Right hindlimb (tissue), 1 donor: Measurements from ENCODE around the gene LAMTOR5.

Source experiments
- DNase-seq: peaks from one replicate; pipeline ENCODE4 v3.0.0-alpha.2; 2018

LAMTOR5 gene

GRCh38 chr1:110385369-110385768 is 22.1 kb downstream of the LAMTOR5 start:
- DNase-seq: no peak

GRCh38 chr1:110384581-110385321 is 22.7 kb downstream of the LAMTOR5 start:
- DNase-seq: no peak

- no peak for DNase-seq
Measured at GRCh38 chr1:110383251-110383990, 24.1 kb downstream of the LAMTOR5 start.

- DNase-seq: no peak
Measured at GRCh38 chr1:110380672-110381283, 26.7 kb downstream of the LAMTOR5 start.

GRCh38 chr1:110375490-110375889 is 32.0 kb downstream of the LAMTOR5 start:
- no peak for DNase-seq

GRCh38 chr1:110370827-110371226 is 36.7 kb downstream of the LAMTOR5 start:
- no peak for DNase-seq

- DNase-seq: no peak
Measured at GRCh38 chr1:110364221-110364620, 43.3 kb downstream of the LAMTOR5 start.

GRCh38 chr1:110361856-110362255 is 45.6 kb downstream of the LAMTOR5 start:
- DNase-seq: no peak

- no peak for DNase-seq
Measured at GRCh38 chr1:110360431-110360830, 47.1 kb downstream of the LAMTOR5 start.

- no peak for DNase-seq
Measured at GRCh38 chr1:110356379-110356778, 51.1 kb downstream of the LAMTOR5 start.

- no peak for DNase-seq
Measured at GRCh38 chr1:110355321-110355720, 52.2 kb downstream of the LAMTOR5 start.
